ENCODE data around the gene ATP13A3. TPM values are rescaled to one million over a fixed set of nuclear protein-coding genes. Genes with fewer than 3 reads are reported as not detected.

ATP13A3 gene
- total and polyA plus RNA-seq, 2 experiments from 2014 or later: 20.0 to 202 TPM

DNA sequence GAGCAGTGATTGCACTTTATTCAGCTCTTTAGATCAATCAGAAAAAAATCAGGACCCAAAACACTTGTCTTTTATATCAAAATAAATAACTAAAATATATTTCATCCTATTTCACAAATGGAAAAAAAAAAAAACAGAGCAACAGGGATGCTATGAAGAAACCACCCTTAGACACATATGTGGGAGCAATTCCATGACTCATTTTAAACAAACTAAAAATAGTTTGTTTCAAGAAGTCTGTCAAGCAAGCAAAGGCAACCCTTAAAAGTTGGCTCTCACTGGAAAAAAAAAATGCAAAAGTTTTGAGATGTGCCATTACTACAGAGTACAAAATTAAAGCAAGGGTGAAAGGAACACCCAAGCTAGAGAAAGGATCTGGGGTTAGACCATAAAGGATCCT, 5.7 kb downstream of the ATP13A3 start:
- H3K9me2 ChIP-seq (ENCODE audit: insufficient read depth): no peaks in the 10 kb centered on the region
- H3K4me2 ChIP-seq: no peak overlapping the region
- no peaks in the 10 kb centered on the region for H3F3A ChIP-seq (replicated peaks; ENCODE audit: low read depth)
- no peak overlapping the region for H3K27ac ChIP-seq (ENCODE audit: low read depth)
- peaks cover 100% of the 10 kb centered on the region for H3K79me2 ChIP-seq (replicated peaks; ENCODE audit: insufficient read depth)
- no peak overlapping the region for H2AFZ ChIP-seq
- ATAC-seq (no peak), DNase-seq (ENCODE audit: low spot score) (no peak)
- H4K20me1 ChIP-seq (replicated peaks; ENCODE audit: insufficient read depth): peaks cover 53% of the 10 kb centered on the region
- H3K4me1 Mint-ChIP-seq: peaks cover 15% of the 10 kb centered on the region
- TF ChIP-seq STAT1 (IDR thresholded peaks at IDR 0.05; ENCODE audit: unreplicated experiment): no peak
- TF ChIP-seq, protein P1, sequence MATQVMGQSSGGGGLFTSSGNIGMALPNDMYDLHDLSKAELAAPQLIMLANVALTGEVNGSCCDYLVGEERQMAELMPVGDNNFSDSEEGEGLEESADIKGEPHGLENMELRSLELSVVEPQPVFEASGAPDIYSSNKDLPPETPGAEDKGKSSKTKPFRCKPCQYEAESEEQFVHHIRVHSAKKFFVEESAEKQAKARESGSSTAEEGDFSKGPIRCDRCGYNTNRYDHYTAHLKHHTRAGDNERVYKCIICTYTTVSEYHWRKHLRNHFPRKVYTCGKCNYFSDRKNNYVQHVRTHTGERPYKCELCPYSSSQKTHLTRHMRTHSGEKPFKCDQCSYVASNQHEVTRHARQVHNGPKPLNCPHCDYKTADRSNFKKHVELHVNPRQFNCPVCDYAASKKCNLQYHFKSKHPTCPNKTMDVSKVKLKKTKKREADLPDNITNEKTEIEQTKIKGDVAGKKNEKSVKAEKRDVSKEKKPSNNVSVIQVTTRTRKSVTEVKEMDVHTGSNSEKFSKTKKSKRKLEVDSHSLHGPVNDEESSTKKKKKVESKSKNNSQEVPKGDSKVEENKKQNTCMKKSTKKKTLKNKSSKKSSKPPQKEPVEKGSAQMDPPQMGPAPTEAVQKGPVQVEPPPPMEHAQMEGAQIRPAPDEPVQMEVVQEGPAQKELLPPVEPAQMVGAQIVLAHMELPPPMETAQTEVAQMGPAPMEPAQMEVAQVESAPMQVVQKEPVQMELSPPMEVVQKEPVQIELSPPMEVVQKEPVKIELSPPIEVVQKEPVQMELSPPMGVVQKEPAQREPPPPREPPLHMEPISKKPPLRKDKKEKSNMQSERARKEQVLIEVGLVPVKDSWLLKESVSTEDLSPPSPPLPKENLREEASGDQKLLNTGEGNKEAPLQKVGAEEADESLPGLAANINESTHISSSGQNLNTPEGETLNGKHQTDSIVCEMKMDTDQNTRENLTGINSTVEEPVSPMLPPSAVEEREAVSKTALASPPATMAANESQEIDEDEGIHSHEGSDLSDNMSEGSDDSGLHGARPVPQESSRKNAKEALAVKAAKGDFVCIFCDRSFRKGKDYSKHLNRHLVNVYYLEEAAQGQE (IDR thresholded peaks at IDR 0.05; ENCODE audit: unreplicated experiment): no peak
- no peak for TF ChIP-seq NANOG (IDR thresholded peaks at IDR 0.05; ENCODE audit: borderline replicate concordance)
- TF ChIP-seq, protein P2, sequence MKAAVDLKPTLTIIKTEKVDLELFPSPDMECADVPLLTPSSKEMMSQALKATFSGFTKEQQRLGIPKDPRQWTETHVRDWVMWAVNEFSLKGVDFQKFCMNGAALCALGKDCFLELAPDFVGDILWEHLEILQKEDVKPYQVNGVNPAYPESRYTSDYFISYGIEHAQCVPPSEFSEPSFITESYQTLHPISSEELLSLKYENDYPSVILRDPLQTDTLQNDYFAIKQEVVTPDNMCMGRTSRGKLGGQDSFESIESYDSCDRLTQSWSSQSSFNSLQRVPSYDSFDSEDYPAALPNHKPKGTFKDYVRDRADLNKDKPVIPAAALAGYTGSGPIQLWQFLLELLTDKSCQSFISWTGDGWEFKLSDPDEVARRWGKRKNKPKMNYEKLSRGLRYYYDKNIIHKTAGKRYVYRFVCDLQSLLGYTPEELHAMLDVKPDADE (IDR thresholded peaks at IDR 0.05): no peak
- TF ChIP-seq POLR2AphosphoS5 (IDR thresholded peaks at IDR 0.05; ENCODE audit: low read depth): no peak
- TF ChIP-seq ZNF114 (CRISPR knock-in tag; IDR thresholded peaks at IDR 0.05): no peak
- TF ChIP-seq ZNF331 (CRISPR knock-in tag; IDR thresholded peaks at IDR 0.05; ENCODE audit: low read depth): no peak
- H3K4me3 ChIP-seq: no peak overlapping the region
- H3K27me3 Mint-ChIP-seq (ENCODE audit: insufficient read depth, low read depth, poor library complexity): no peaks in the 10 kb centered on the region
- no peaks in the 10 kb centered on the region for H3K9me3 Mint-ChIP-seq
- no peaks in the 10 kb centered on the region for H3K27me3 ChIP-seq (ENCODE audit: insufficient read depth)
- peaks cover 7% of the 10 kb centered on the region; the same call in 1 of the 2 replicates for H3K4me1 ChIP-seq (ENCODE audit: insufficient read depth)
- peaks cover 16% of the 10 kb centered on the region for H3K36me3 Mint-ChIP-seq (ENCODE audit: low read depth)
- peaks cover 8% of the 10 kb centered on the region for H3K36me3 ChIP-seq (ENCODE audit: insufficient read depth)
- H3K27ac Mint-ChIP-seq: no peak overlapping the region
- H3K4me3 Mint-ChIP-seq: no peak overlapping the region

DNA sequence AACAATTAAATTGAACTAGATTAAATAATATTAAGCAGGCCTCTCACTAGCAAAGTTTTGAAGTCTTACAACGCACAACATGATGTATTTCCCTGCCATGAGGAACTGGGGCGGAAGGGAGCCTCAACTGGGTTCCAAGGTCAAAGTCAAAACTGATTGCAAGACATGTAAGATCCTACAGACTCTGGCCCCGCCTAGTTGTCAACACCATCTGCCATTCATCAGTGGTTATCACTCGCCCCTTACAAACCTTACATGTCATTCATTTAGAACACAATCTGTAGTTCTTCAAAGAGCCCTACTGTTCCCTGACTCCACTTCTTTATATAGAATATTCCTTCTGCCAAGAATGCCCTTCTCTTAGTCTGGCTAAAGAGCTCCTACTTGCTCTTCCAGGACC, 10.0 kb downstream of the ATP13A3 start:
- H3K4me1 ChIP-seq (ENCODE audit: insufficient read depth): peaks cover 13% of the 10 kb centered on the region
- H3K36me3 ChIP-seq (ENCODE audit: insufficient read depth): no peaks in the 10 kb centered on the region
- no peak overlapping the region for H3K4me2 ChIP-seq
- H4K20me1 ChIP-seq (replicated peaks; ENCODE audit: insufficient read depth): peaks cover 49% of the 10 kb centered on the region
- peaks cover 100% of the 10 kb centered on the region for H3K79me2 ChIP-seq (replicated peaks; ENCODE audit: insufficient read depth)
- Mint-ChIP-seq H3K36me3 (ENCODE audit: low read depth) (no peaks in the 10 kb centered on the region), H3K27me3 (ENCODE audit: insufficient read depth, low read depth, poor library complexity) (peaks cover 2% of the 10 kb centered on the region), H3K27ac (no peak overlapping the region), H3K4me1 (peaks cover 27% of the 10 kb centered on the region), H3K4me3 (no peak overlapping the region), H3K9me3 (no peaks in the 10 kb centered on the region)
- no peak overlapping the region for H3K27ac ChIP-seq (ENCODE audit: low read depth)
- no peak overlapping the region for H3K4me3 ChIP-seq
- H3F3A ChIP-seq (replicated peaks; ENCODE audit: low read depth): no peaks in the 10 kb centered on the region
- DNase-seq (ENCODE audit: low spot score) (no peak), ATAC-seq (no peak)
- no peaks in the 10 kb centered on the region for H3K9me2 ChIP-seq (ENCODE audit: insufficient read depth)
- H3K27me3 ChIP-seq (ENCODE audit: insufficient read depth): no peaks in the 10 kb centered on the region
- no peak overlapping the region for H2AFZ ChIP-seq
- no peak for TF ChIP-seq POLR2AphosphoS5 (IDR thresholded peaks at IDR 0.05; ENCODE audit: low read depth)
- no peak for TF ChIP-seq EZH2phosphoT487 (IDR thresholded peaks at IDR 0.05; ENCODE audit: unreplicated experiment)
- no peak for TF ChIP-seq JUNB (IDR thresholded peaks at IDR 0.05; ENCODE audit: unreplicated experiment)
- no peak for TF ChIP-seq NANOG (IDR thresholded peaks at IDR 0.05; ENCODE audit: borderline replicate concordance)
- TF ChIP-seq, protein P3, sequence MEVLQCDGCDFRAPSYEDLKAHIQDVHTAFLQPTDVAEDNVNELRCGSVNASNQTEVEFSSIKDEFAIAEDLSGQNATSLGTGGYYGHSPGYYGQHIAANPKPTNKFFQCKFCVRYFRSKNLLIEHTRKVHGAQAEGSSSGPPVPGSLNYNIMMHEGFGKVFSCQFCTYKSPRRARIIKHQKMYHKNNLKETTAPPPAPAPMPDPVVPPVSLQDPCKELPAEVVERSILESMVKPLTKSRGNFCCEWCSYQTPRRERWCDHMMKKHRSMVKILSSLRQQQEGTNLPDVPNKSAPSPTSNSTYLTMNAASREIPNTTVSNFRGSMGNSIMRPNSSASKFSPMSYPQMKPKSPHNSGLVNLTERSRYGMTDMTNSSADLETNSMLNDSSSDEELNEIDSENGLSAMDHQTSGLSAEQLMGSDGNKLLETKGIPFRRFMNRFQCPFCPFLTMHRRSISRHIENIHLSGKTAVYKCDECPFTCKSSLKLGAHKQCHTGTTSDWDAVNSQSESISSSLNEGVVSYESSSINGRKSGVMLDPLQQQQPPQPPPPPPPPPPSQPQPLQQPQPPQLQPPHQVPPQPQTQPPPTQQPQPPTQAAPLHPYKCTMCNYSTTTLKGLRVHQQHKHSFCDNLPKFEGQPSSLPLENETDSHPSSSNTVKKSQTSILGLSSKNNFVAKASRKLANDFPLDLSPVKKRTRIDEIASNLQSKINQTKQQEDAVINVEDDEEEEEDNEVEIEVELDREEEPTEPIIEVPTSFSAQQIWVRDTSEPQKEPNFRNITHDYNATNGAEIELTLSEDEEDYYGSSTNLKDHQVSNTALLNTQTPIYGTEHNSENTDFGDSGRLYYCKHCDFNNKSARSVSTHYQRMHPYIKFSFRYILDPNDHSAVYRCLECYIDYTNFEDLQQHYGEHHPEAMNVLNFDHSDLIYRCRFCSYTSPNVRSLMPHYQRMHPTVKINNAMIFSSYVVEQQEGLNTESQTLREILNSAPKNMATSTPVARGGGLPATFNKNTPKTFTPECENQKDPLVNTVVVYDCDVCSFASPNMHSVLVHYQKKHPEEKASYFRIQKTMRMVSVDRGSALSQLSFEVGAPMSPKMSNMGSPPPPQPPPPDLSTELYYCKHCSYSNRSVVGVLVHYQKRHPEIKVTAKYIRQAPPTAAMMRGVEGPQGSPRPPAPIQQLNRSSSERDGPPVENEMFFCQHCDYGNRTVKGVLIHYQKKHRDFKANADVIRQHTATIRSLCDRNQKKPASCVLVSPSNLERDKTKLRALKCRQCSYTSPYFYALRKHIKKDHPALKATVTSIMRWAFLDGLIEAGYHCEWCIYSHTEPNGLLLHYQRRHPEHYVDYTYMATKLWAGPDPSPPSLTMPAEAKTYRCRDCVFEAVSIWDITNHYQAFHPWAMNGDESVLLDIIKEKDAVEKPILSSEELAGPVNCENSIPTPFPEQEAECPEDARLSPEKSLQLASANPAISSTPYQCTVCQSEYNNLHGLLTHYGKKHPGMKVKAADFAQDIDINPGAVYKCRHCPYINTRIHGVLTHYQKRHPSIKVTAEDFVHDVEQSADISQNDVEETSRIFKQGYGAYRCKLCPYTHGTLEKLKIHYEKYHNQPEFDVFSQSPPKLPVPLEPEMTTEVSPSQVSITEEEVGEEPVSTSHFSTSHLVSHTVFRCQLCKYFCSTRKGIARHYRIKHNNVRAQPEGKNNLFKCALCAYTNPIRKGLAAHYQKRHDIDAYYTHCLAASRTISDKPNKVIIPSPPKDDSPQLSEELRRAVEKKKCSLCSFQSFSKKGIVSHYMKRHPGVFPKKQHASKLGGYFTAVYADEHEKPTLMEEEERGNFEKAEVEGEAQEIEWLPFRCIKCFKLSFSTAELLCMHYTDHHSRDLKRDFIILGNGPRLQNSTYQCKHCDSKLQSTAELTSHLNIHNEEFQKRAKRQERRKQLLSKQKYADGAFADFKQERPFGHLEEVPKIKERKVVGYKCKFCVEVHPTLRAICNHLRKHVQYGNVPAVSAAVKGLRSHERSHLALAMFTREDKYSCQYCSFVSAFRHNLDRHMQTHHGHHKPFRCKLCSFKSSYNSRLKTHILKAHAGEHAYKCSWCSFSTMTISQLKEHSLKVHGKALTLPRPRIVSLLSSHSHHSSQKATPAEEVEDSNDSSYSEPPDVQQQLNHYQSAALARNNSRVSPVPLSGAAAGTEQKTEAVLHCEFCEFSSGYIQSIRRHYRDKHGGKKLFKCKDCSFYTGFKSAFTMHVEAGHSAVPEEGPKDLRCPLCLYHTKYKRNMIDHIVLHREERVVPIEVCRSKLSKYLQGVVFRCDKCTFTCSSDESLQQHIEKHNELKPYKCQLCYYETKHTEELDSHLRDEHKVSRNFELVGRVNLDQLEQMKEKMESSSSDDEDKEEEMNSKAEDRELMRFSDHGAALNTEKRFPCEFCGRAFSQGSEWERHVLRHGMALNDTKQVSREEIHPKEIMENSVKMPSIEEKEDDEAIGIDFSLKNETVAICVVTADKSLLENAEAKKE (CRISPR knock-in tag; IDR thresholded peaks at IDR 0.05): no peak
